ENCODE data around the gene MRPL47.

DNA sequence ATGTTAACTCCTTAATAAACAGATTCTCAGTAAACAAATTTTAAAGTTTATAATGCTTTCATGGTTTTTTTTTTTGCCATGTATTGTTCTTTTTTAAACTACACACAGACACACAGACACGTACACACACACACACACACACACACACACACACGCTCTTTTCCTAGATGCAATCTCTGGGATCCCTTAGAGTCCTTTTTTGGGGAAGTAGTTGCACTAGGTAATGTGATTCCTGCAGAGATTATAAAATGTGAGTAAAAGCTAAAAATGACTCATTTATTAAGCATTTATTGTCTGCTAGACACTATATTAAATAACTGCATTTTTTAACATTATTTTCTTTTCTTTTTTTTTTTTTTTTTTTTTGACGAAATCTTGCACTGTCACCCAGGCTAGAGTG, 20.0 kb upstream of the MRPL47 start:
- TF ChIP-seq EZH2 (IDR thresholded peaks at IDR 0.05; ENCODE audit: insufficient read depth, poor library complexity, severe bottlenecking) (no peak), EZH2phosphoT487 (IDR thresholded peaks at IDR 0.05; ENCODE audit: insufficient read depth, low read depth) (no peak)
